GM18526 (cell line): ENCODE results near the gene MYO1G.

ENCODE experiments used
- POLR2A ChIP-seq: IDR thresholded peaks from 3 replicates; pipeline ENCODE4 v1.6.1; 2011; ENCODE audit not compliant: insufficient read length; ENCODE audit errors: extremely low read depth

Gene MYO1G

GRCh38 chr7:44949303-44949702, 29.5 kb downstream of the MYO1G start:
- no peak for TF ChIP-seq POLR2A

GRCh38 chr7:44945479-44945878, 33.3 kb downstream of the MYO1G start:
- no peak for TF ChIP-seq POLR2A

- TF ChIP-seq POLR2A: no peak
These were observed 34.0 kb downstream of the MYO1G start for GRCh38 chr7:44944821-44945220.

GRCh38 chr7:44943631-44944030, 35.2 kb downstream of the MYO1G start:
- no peak for TF ChIP-seq POLR2A

GRCh38 chr7:44937426-44937825, 41.4 kb downstream of the MYO1G start:
- TF ChIP-seq POLR2A: no peak

GRCh38 chr7:44936322-44936721, 42.5 kb downstream of the MYO1G start:
- no peak for TF ChIP-seq POLR2A

- TF ChIP-seq POLR2A: no peak
These were observed 43.2 kb downstream of the MYO1G start for GRCh38 chr7:44935583-44935982.

- no peak for TF ChIP-seq POLR2A
These were observed 43.8 kb downstream of the MYO1G start for GRCh38 chr7:44935016-44935415.

GRCh38 chr7:44930921-44931320, 47.9 kb downstream of the MYO1G start:
- TF ChIP-seq POLR2A: no peak

GRCh38 chr7:44922351-44922694, 56.5 kb downstream of the MYO1G start:
- TF ChIP-seq POLR2A: no peak

- no peak for TF ChIP-seq POLR2A
These were observed 57.0 kb downstream of the MYO1G start for GRCh38 chr7:44921607-44922350.

GRCh38 chr7:44920119-44920518, 58.7 kb downstream of the MYO1G start:
- no peak for TF ChIP-seq POLR2A

- TF ChIP-seq POLR2A: no peak
These were observed 60.8 kb downstream of the MYO1G start for GRCh38 chr7:44918029-44918428.

- TF ChIP-seq POLR2A: no peak
These were observed 61.4 kb downstream of the MYO1G start for GRCh38 chr7:44917465-44917864.

GRCh38 chr7:44914992-44915607, 63.7 kb downstream of the MYO1G start:
- no peak for TF ChIP-seq POLR2A

GRCh38 chr7:44912775-44913347, 66.0 kb downstream of the MYO1G start:
- no peak for TF ChIP-seq POLR2A
